ENCODE data around the gene S100A7A. TPM values are rescaled to one million over a fixed set of nuclear protein-coding genes. Genes with fewer than 3 reads are reported as not detected.

Gene S100A7A
- total RNA-seq, 1 experiment from 2014 or later: not detected

DNA sequence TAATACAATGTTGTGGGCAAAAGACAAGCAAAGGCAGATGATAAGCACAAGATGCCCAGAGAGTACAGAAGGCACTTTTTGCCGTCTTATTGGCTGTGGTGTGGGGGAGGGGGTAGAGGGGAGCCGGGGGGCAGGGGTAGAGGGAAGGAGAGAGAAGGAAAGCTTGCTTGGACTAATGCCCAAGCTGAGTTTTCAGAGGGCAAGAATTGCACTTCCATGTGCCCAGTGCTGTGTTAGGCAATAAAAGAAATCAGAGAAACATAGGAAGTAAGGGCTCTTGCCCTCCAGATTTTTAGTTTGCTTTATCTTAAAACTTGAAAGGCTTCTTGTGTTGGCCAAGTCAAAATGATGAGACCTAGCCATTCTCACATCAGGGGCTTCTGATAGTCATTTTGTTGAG, 49.2 kb upstream of the S100A7A start:
- CTCF ChIA-PET: no interaction called here
- Mint-ChIP-seq H3K4me3 (no peak overlapping the region), H3K4me1 (no peaks in the 10 kb centered on the region), H3K27me3 (ENCODE audit: low read depth) (peaks cover 9% of the 10 kb centered on the region), H3K9me3 (peaks cover 6% of the 10 kb centered on the region), H3K27ac (no peak overlapping the region), H3K36me3 (no peaks in the 10 kb centered on the region)
- POLR2A ChIA-PET: no interaction called here
- TF ChIP-seq RORB (CRISPR knock-in tag; IDR thresholded peaks at IDR 0.05): no peak
- no peak for TF ChIP-seq TEAD4 (CRISPR knock-in tag; IDR thresholded peaks at IDR 0.05)
- TF ChIP-seq ZNF423 (CRISPR knock-in tag; IDR thresholded peaks at IDR 0.05): no peak
- DNase-seq (ENCODE audit: low spot score): no peak
- ATAC-seq: no peak

DNA sequence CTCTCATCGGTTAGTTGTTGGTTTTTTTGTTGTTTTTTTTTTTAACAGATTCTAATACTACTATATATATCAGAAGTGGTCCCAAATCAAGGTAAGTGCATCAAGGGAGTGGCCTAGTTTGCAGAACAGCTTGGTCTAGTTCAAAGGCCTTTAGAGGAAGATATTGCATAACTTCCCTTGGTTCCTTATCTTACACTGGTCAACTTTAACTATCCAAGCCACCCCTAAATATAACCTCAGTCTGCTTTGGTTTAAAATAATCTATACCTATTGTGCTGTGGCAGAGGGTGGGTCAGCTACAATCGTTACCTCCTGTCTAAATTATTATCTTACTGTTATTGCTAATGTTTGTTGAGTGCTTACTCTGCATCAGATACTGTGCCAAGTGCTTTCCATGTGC, 47.8 kb upstream of the S100A7A start:
- no peak overlapping the region for H3K4me3 Mint-ChIP-seq
- no peaks in the 10 kb centered on the region for H3K4me1 Mint-ChIP-seq
- TF ChIP-seq SOX15 (CRISPR knock-in tag; IDR thresholded peaks at IDR 0.05) (no peak), GABPB1 (CRISPR knock-in tag; IDR thresholded peaks at IDR 0.05) (no peak), ZNF317 (CRISPR knock-in tag; IDR thresholded peaks at IDR 0.05; ENCODE audit: borderline replicate concordance, low read depth) (no peak), ZNF281 (CRISPR knock-in tag; IDR thresholded peaks at IDR 0.05) (no peak), ATF1 (CRISPR knock-in tag; IDR thresholded peaks at IDR 0.05) (no peak), ZNF671 (CRISPR knock-in tag; IDR thresholded peaks at IDR 0.05) (no peak), ZNF219 (CRISPR knock-in tag; IDR thresholded peaks at IDR 0.05; ENCODE audit: borderline replicate concordance) (no peak), ATF3 (CRISPR knock-in tag; conservative IDR thresholded peaks at IDR 0.05) (no peak)
- TF ChIP-seq, protein P1, sequence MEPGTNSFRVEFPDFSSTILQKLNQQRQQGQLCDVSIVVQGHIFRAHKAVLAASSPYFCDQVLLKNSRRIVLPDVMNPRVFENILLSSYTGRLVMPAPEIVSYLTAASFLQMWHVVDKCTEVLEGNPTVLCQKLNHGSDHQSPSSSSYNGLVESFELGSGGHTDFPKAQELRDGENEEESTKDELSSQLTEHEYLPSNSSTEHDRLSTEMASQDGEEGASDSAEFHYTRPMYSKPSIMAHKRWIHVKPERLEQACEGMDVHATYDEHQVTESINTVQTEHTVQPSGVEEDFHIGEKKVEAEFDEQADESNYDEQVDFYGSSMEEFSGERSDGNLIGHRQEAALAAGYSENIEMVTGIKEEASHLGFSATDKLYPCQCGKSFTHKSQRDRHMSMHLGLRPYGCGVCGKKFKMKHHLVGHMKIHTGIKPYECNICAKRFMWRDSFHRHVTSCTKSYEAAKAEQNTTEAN (CRISPR knock-in tag; IDR thresholded peaks at IDR 0.05): no peak
- TF ChIP-seq, protein P2, sequence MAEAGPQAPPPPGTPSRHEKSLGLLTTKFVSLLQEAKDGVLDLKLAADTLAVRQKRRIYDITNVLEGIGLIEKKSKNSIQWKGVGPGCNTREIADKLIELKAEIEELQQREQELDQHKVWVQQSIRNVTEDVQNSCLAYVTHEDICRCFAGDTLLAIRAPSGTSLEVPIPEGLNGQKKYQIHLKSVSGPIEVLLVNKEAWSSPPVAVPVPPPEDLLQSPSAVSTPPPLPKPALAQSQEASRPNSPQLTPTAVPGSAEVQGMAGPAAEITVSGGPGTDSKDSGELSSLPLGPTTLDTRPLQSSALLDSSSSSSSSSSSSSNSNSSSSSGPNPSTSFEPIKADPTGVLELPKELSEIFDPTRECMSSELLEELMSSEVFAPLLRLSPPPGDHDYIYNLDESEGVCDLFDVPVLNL (CRISPR knock-in tag; IDR thresholded peaks at IDR 0.05; ENCODE audit: borderline replicate concordance, low read depth): no peak
- TF ChIP-seq, protein P3, sequence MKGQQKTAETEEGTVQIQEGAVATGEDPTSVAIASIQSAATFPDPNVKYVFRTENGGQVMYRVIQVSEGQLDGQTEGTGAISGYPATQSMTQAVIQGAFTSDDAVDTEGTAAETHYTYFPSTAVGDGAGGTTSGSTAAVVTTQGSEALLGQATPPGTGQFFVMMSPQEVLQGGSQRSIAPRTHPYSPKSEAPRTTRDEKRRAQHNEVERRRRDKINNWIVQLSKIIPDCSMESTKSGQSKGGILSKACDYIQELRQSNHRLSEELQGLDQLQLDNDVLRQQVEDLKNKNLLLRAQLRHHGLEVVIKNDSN (CRISPR knock-in tag; IDR thresholded peaks at IDR 0.05): no peak
- TF ChIP-seq, protein P4, sequence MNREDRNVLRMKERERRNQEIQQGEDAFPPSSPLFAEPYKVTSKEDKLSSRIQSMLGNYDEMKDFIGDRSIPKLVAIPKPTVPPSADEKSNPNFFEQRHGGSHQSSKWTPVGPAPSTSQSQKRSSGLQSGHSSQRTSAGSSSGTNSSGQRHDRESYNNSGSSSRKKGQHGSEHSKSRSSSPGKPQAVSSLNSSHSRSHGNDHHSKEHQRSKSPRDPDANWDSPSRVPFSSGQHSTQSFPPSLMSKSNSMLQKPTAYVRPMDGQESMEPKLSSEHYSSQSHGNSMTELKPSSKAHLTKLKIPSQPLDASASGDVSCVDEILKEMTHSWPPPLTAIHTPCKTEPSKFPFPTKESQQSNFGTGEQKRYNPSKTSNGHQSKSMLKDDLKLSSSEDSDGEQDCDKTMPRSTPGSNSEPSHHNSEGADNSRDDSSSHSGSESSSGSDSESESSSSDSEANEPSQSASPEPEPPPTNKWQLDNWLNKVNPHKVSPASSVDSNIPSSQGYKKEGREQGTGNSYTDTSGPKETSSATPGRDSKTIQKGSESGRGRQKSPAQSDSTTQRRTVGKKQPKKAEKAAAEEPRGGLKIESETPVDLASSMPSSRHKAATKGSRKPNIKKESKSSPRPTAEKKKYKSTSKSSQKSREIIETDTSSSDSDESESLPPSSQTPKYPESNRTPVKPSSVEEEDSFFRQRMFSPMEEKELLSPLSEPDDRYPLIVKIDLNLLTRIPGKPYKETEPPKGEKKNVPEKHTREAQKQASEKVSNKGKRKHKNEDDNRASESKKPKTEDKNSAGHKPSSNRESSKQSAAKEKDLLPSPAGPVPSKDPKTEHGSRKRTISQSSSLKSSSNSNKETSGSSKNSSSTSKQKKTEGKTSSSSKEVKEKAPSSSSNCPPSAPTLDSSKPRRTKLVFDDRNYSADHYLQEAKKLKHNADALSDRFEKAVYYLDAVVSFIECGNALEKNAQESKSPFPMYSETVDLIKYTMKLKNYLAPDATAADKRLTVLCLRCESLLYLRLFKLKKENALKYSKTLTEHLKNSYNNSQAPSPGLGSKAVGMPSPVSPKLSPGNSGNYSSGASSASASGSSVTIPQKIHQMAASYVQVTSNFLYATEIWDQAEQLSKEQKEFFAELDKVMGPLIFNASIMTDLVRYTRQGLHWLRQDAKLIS (CRISPR knock-in tag; IDR thresholded peaks at IDR 0.05; ENCODE audit: borderline replicate concordance): no peak
- TF ChIP-seq, protein P5, sequence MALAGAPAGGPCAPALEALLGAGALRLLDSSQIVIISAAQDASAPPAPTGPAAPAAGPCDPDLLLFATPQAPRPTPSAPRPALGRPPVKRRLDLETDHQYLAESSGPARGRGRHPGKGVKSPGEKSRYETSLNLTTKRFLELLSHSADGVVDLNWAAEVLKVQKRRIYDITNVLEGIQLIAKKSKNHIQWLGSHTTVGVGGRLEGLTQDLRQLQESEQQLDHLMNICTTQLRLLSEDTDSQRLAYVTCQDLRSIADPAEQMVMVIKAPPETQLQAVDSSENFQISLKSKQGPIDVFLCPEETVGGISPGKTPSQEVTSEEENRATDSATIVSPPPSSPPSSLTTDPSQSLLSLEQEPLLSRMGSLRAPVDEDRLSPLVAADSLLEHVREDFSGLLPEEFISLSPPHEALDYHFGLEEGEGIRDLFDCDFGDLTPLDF (CRISPR knock-in tag; IDR thresholded peaks at IDR 0.05): no peak
- CTCF ChIA-PET: interaction anchor here (1.1 kb wide), 1 partner anchor 126 kb away, joined by 3 read pairs; no protein-coding TSS in a partner anchor
- peaks cover 9% of the 10 kb centered on the region; the same call in 1 of the 2 replicates for H3K27me3 Mint-ChIP-seq (ENCODE audit: low read depth)
- no peak overlapping the region for H3K27ac Mint-ChIP-seq
- POLR2A ChIA-PET: no interaction called here
- no peak for ATAC-seq
- DNase-seq (ENCODE audit: low spot score): no peak
- peaks cover 6% of the 10 kb centered on the region for H3K9me3 Mint-ChIP-seq
- H3K36me3 Mint-ChIP-seq: no peaks in the 10 kb centered on the region

Data from WTC11 (cell line).